Kidney (tissue), 14 donors: ENCODE results near the gene STRA6. TPM values are rescaled to one million over a fixed set of nuclear protein-coding genes. Genes with fewer than 3 reads are reported as not detected.

Experiments
- DNase-seq, 5 donors: peaks; one replicate each; pipeline ENCODE4 v3.0.0-alpha.2; 2013 to 2020
- FAIRE-seq: peaks from 2 replicates; lab custom pipeline; 2012; peaks lifted over from hg19 to GRCh38; lab: Jason Lieb, UNC
- H3K27ac ChIP-seq, 2 donors: one replicate each; pipeline ENCODE4 v1.7.0; 2013; ENCODE audit warnings: low read depth in 2 of 2, low read length in 2 of 2, inconsistent platforms in 1 of 2
- H3K27me3 ChIP-seq: one replicate; pipeline ENCODE4 v1.7.1; 2013; ENCODE audit warnings: low read length, inconsistent platforms; ENCODE audit not compliant: control insufficient read depth, insufficient read depth
- H3K36me3 ChIP-seq, 3 donors: one replicate each; pipeline versions ENCODE4 v1.7.0 to v1.7.1; 2013; ENCODE audit warnings: low read length in 3 of 3, control low read depth in 1 of 3, inconsistent platforms in 1 of 3; ENCODE audit not compliant: insufficient read depth in 3 of 3, control insufficient read depth in 2 of 3
- H3K4me1 ChIP-seq, 3 donors: one replicate each; pipeline versions ENCODE4 v1.7.0 to v1.7.1; 2013; ENCODE audit warnings: low read length in 3 of 3, inconsistent platforms in 1 of 3, low read depth in 1 of 3; ENCODE audit not compliant: control insufficient read depth in 2 of 3, insufficient read depth in 2 of 3
- H3K4me3 ChIP-seq, 3 donors: one replicate each; pipeline versions ENCODE4 v1.7.0 to v1.8.1; 2013; ENCODE audit warnings: low read length in 3 of 3, control low read depth in 1 of 3, inconsistent platforms in 1 of 3
- H3K9ac ChIP-seq, 3 donors: one replicate each; pipeline versions ENCODE4 v1.7.0 to v1.7.1; 2013; ENCODE audit warnings: low read length in 3 of 3, control low read depth in 1 of 3, inconsistent platforms in 1 of 3
- H3K9me3 ChIP-seq, 3 donors: one replicate each; pipeline versions ENCODE4 v1.7.0 to v1.7.1; 2013; ENCODE audit warnings: low read length in 3 of 3, control low read depth in 1 of 3, inconsistent platforms in 1 of 3; ENCODE audit not compliant: control insufficient read depth in 2 of 3, insufficient read depth in 1 of 3
- intact Hi-C: fragments of 100-400 bp; cut with DNase I; formaldehyde crosslinking; loops from one replicate; pipeline ENCODE4 v1.11.1; 2022
- polyA plus RNA-seq: library from polyadenylated mRNA; stranded (reverse); fragments of 350-450 nt; fragmentation: Illumina TruSeq; extraction: RNeasy Lipid Tissue Mini Kit (QIAGEN cat#74804); gene quantifications from one replicate; pipeline ENCODE4 v1.2.3, GENCODE V29; 2014; ENCODE audit warnings: low read depth, low replicate concordance; ENCODE audit not compliant: insufficient read depth
- total RNA-seq: library from RNA; stranded (reverse); fragmentation: NEBNext Ultra II Directional; extraction: Animal tissue kit (Norgen Biotek cat#: 25700); gene quantifications from one replicate; pipeline ENCODE4 v1.2.1, GENCODE V29; 2021
- TF ChIP-seq, protein P1 (sequence below): IDR thresholded peaks from 3 replicates; pipeline ENCODE4 v1.5.1; 2012; ENCODE audit warnings: mild to moderate bottlenecking, moderate library complexity, borderline replicate concordance; ENCODE audit not compliant: insufficient read depth; ENCODE audit errors: extremely low read depth
- donor health status: control.
- donor health status: control.
- donor health status: control.
- donor health status: control.
- donor health status: control.
- donor health status: DM: yes; HTN: yes; CAD: no.
- donor health status: Normal renal cell carcinoma (clear cell type).

The STRA6 gene
- total and polyA plus RNA-seq, 2 donors from 2014 or later: 2.0 to 31.9 TPM

DNA sequence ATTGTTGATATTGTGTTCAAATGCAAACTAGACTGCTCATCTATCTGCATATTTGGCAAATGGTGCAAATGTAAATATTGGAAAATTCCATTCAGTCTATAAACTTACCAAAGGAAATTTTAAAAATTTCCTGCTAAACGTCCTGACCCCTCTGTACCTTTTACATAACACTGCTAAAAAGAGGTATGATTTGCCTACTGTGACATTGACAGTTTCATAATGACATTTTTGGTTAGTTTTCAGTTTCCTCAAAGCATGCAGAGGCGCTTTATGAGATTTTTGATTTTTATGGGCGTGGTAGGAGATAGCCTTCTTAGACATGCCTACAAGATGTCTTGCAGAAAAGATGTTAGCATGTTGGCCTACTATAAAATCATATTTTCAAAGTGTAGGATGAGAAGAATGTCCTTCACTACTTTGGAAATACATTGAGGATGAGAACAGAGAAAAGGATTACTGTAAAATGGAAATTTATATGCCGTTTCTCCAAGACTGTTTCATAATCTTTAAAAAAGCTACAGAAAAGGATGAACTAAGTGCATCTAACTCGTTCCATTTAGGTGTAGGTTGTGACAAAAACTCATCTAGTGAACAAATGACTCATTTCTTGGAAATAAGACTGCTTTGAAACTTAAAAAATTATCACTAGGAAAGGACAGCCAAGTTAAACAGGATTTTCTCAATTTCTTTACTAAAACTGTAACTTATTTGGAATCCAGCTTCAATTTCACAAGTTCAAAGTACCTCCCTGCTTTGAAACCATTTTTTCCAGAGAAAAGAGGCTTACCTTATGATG lies 43.5 kb downstream of the STRA6 start:
- Histone ChIP-seq H3K27me3 (no peaks in the 10 kb centered on the region), H3K4me1 (peaks cover 0 to 7% (median 2%) of the 10 kb centered on the region in 3 donors), H3K9ac (no peak overlapping the region), H3K4me3 (no peak overlapping the region), H3K27ac (no peak overlapping the region), H3K36me3 (no peaks in the 10 kb centered on the region), H3K9me3 (no peaks in the 10 kb centered on the region)
- no peak for FAIRE-seq
- DNase-seq: no peak
- intact Hi-C loops: no loop called here
- TF ChIP-seq, protein P1, sequence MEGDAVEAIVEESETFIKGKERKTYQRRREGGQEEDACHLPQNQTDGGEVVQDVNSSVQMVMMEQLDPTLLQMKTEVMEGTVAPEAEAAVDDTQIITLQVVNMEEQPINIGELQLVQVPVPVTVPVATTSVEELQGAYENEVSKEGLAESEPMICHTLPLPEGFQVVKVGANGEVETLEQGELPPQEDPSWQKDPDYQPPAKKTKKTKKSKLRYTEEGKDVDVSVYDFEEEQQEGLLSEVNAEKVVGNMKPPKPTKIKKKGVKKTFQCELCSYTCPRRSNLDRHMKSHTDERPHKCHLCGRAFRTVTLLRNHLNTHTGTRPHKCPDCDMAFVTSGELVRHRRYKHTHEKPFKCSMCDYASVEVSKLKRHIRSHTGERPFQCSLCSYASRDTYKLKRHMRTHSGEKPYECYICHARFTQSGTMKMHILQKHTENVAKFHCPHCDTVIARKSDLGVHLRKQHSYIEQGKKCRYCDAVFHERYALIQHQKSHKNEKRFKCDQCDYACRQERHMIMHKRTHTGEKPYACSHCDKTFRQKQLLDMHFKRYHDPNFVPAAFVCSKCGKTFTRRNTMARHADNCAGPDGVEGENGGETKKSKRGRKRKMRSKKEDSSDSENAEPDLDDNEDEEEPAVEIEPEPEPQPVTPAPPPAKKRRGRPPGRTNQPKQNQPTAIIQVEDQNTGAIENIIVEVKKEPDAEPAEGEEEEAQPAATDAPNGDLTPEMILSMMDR: no peak

DNA sequence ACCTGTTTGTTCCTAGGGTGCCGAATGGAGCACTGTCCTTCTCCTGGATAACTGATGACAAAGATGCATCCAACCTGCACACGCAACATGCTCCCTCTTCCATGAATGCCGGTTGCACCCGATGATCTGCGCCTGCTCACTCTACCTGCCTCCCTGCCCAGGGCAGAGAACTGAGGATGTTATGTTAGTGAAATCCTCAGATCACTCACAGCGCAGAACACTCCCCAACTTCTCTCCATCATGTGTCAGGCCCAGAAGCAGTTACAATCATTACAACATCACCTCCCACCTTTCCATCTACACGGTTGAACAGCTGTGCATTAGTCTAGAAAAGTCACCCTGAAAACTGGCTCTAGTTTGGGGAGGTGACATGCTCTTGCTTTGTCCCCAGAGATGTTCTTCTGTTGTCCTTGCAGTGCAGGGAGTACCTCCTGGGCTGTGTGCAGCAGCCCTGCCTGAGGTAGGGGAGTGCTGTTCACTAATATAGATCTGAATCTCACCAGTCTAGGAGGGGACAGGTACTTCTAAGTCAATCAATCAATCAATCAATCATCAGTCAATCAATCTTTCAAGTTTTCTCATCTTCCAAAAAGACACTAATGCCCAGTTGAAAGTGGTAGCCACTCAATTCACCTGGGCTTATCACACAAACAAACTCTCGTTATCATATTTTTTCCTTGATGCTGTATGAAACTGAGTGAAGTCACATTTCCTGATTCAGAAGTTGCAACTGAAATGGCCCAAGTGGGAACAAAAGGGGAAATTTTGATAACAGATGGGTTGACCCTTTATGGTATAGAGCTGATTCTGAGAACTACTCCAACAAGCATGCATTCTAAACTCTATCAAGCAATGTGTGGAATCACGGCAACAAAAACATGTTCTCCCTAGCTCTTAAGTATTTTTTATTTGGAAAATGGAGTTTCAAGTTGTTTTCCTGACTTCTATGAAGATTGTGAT lies 44.4 kb downstream of the STRA6 start:
- Histone ChIP-seq H3K4me3 (no peak overlapping the region), H3K27me3 (no peaks in the 10 kb centered on the region), H3K9me3 (no peaks in the 10 kb centered on the region), H3K36me3 (no peaks in the 10 kb centered on the region), H3K9ac (no peak overlapping the region), H3K4me1 (peaks cover 0 to 7% (median 2%) of the 10 kb centered on the region in 3 donors), H3K27ac (no peak overlapping the region)
- TF ChIP-seq, protein P1: no peak
- DNase-seq (peak in 1 of 5 donors; percentile 39), FAIRE-seq (no peak)
- intact Hi-C loops: no loop called here

DNA sequence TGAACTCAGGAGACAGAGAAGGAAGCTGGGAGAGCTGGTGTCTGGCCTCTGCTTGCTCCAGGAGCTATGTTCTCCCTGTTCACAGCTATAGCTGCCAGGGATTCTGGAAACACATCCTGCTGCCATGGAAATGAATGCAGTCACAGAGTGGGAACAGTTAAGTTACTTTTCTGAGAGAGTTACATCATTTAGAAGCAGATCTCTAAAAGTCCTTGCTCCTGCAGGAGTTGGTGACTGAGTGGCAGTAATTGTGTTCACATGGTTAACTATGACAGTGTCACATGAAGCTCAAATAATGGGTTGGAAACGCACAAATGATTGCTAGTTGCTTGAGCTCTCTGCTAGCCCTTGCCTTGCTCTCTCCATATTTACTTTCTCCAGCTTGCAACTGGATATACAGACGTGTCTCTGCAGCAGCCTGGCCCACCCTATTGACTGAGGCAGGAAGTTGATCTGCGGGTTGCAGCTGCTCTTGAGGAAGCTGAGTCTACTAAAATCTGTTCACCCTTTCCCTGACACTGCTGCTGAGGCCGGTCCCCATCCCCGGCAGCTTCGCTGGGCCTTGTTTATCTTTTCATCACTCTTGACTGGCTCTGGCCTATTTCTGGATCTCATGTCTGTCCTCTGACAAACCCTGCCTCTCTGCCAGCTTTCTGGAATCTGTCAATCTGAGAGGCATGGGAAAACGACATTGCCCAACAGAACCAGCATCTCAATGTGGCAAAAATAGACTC lies 45.7 kb downstream of the STRA6 start:
- H3K27me3 ChIP-seq: no peaks in the 10 kb centered on the region
- peaks cover 0 to 7% (median 2%) of the 10 kb centered on the region in 3 donors for H3K4me1 ChIP-seq
- H3K4me3 ChIP-seq: no peak overlapping the region
- FAIRE-seq (no peak), DNase-seq (peak in 4 of 5 donors; percentile 46 to 87 (median 50))
- no peak overlapping the region for H3K9ac ChIP-seq
- intact Hi-C loops: no loop called here
- no peak overlapping the region for H3K27ac ChIP-seq
- TF ChIP-seq, protein P1: no peak
- H3K9me3 ChIP-seq: no peaks in the 10 kb centered on the region
- no peaks in the 10 kb centered on the region for H3K36me3 ChIP-seq
